Kasumi-1 (cell line): ENCODE results near the gene POMT2.
"Not testable (repeated sequence)": the region's sequence is repeated elsewhere in the genome, so short reads cannot be mapped to it uniquely, and the experiment has no call there.

Source experiments
- DNase-seq, 2 experiments: peaks; one replicate each; lab custom pipeline; 2025; lab: John Stamatoyannopoulos, UW

POMT2 gene

GRCh38 chr14:77301103-77301502 lies 19.6 kb downstream of the POMT2 start:
- peak; percentile 79 to 82 for DNase-seq

GRCh38 chr14:77299771-77300170 lies 20.9 kb downstream of the POMT2 start:
- DNase-seq, result no peak

- no peak for DNase-seq
Measured at GRCh38 chr14:77296906-77297305, 23.8 kb downstream of the POMT2 start.

- DNase-seq, result no peak
Measured at GRCh38 chr14:77296155-77296554, 24.5 kb downstream of the POMT2 start.

- peak in 1 of 2 experiments; percentile 3 for DNase-seq
Measured at GRCh38 chr14:77290705-77291104, 30.0 kb downstream of the POMT2 start.

- no peak for DNase-seq
Measured at GRCh38 chr14:77286576-77286975, 34.1 kb downstream of the POMT2 start.

- DNase-seq, result no peak
Measured at GRCh38 chr14:77284466-77284865, 36.2 kb downstream of the POMT2 start.

GRCh38 chr14:77284066-77284465 lies 36.6 kb downstream of the POMT2 start:
- no peak for DNase-seq

- no peak for DNase-seq
Measured at GRCh38 chr14:77281852-77282410, 38.8 kb downstream of the POMT2 start.

- not testable (repeated sequence) for DNase-seq
Measured at GRCh38 chr14:77280921-77281320, 39.8 kb downstream of the POMT2 start.

- DNase-seq, result no peak
Measured at GRCh38 chr14:77279719-77280118, 41.0 kb downstream of the POMT2 start.

- no peak for DNase-seq
Measured at GRCh38 chr14:77278461-77279230, 42.0 kb downstream of the POMT2 start.

GRCh38 chr14:77276959-77277358 lies 43.7 kb downstream of the POMT2 start:
- no peak for DNase-seq

- DNase-seq, result no peak
Measured at GRCh38 chr14:77276295-77276935, 44.3 kb downstream of the POMT2 start.

GRCh38 chr14:77275601-77276017 lies 45.1 kb downstream of the POMT2 start:
- no peak for DNase-seq

- DNase-seq, result no peak
Measured at GRCh38 chr14:77275041-77275580, 45.6 kb downstream of the POMT2 start.

GRCh38 chr14:77273796-77274195 lies 46.9 kb downstream of the POMT2 start:
- no peak for DNase-seq

- DNase-seq, result no peak
Measured at GRCh38 chr14:77272261-77272660, 48.4 kb downstream of the POMT2 start.

- no peak for DNase-seq
Measured at GRCh38 chr14:77271113-77271710, 49.5 kb downstream of the POMT2 start, which contains the start of gene NGB. NGB (minus strand) TSS chr14:77271206; CDS start chr14:77270937, 269 bp downstream.

GRCh38 chr14:77270361-77271112 lies 50.1 kb downstream of the POMT2 start:
- DNase-seq, result no peak

GRCh38 chr14:77268989-77269600 lies 51.6 kb downstream of the POMT2 start:
- DNase-seq, result no peak
